Trophoblast cell (in vitro differentiated cells and primary cell): ENCODE data around the gene CASP3.

ENCODE experiments used
- DNase-seq, 2 donors: peaks; one replicate each; pipeline ENCODE4 v3.0.0-alpha.2; 2016
- H2AFZ ChIP-seq: 2 replicates; pipeline ENCODE4 v1.6.1; 2013; ENCODE audit warnings: low read length, moderate library complexity, mild to moderate bottlenecking; ENCODE audit not compliant: insufficient read depth, poor library complexity
- H2AK5ac ChIP-seq: 2 replicates; pipeline ENCODE4 v1.6.1; 2013; ENCODE audit warnings: mild to moderate bottlenecking, low read length
- H2BK120ac ChIP-seq: 2 replicates; pipeline ENCODE4 v1.6.1; 2013; ENCODE audit warnings: low read length, mild to moderate bottlenecking, moderate library complexity; ENCODE audit not compliant: insufficient read depth, poor library complexity
- H2BK12ac ChIP-seq: 2 replicates; pipeline ENCODE4 v1.6.1; 2013; ENCODE audit warnings: mild to moderate bottlenecking, low read length, moderate library complexity
- H2BK5ac ChIP-seq: 2 replicates; pipeline ENCODE4 v1.6.1; 2013; ENCODE audit warnings: low read length, low read depth, moderate library complexity, mild to moderate bottlenecking; ENCODE audit not compliant: poor library complexity
- H3K14ac ChIP-seq: 2 replicates; pipeline ENCODE4 v1.6.1; 2013; ENCODE audit warnings: mild to moderate bottlenecking, low read length
- H3K18ac ChIP-seq: 2 replicates; pipeline ENCODE4 v1.6.1; 2013; ENCODE audit warnings: mild to moderate bottlenecking, low read length
- H3K23ac ChIP-seq: 2 replicates; pipeline ENCODE4 v1.6.1; 2013; ENCODE audit warnings: low read length
- H3K27ac ChIP-seq: 2 replicates; pipeline ENCODE4 v1.5.1; 2013; ENCODE audit warnings: low read depth, mild to moderate bottlenecking, inconsistent platforms, low read length, moderate library complexity
- H3K27me3 ChIP-seq: 2 replicates; pipeline ENCODE4 v1.6.1; 2013; ENCODE audit warnings: inconsistent platforms, mild to moderate bottlenecking, low read length, moderate library complexity; ENCODE audit not compliant: insufficient read depth
- H3K36me3 ChIP-seq, 2 experiments: 1 replicate in 1 of 2; 2 replicates in 1 of 2; pipeline ENCODE4 v1.6.1; 2013; ENCODE audit warnings: low read length in 2 of 2, mild to moderate bottlenecking in 2 of 2, moderate library complexity in 1 of 2; ENCODE audit not compliant: insufficient read depth in 2 of 2, control insufficient read depth in 1 of 2
- H3K4ac ChIP-seq: 2 replicates; pipeline ENCODE4 v1.6.1; 2013; ENCODE audit warnings: low read depth, mild to moderate bottlenecking, low read length, moderate library complexity
- H3K4me1 ChIP-seq, 2 experiments: 1 replicate in 1 of 2; 2 replicates in 1 of 2; pipeline ENCODE4 v1.6.1; 2013; ENCODE audit warnings: low read length in 2 of 2, mild to moderate bottlenecking in 2 of 2, moderate library complexity in 1 of 2; ENCODE audit not compliant: insufficient read depth in 2 of 2, control insufficient read depth in 1 of 2
- H3K4me2 ChIP-seq: 2 replicates; pipeline ENCODE4 v1.6.1; 2013; ENCODE audit warnings: inconsistent platforms, mild to moderate bottlenecking, low read length, moderate library complexity
- H3K4me3 ChIP-seq: 2 replicates; pipeline ENCODE4 v1.5.1; 2013; ENCODE audit warnings: mild to moderate bottlenecking, low read depth, low read length, inconsistent platforms
- H3K79me1 ChIP-seq: one replicate; pipeline ENCODE4 v1.6.1; 2013; ENCODE audit warnings: low read length
- H3K79me2 ChIP-seq: 2 replicates; pipeline ENCODE4 v1.6.1; 2013; ENCODE audit warnings: low read length, mild to moderate bottlenecking; ENCODE audit not compliant: control insufficient read depth, insufficient read depth, poor library complexity
- H3K9ac ChIP-seq: 2 replicates; pipeline ENCODE4 v1.6.1; 2013; ENCODE audit warnings: mild to moderate bottlenecking, low read length
- H3K9me3 ChIP-seq: 2 replicates; pipeline ENCODE4 v1.6.1; 2013; ENCODE audit warnings: low read depth, mild to moderate bottlenecking, control low read depth, inconsistent platforms, low read length; ENCODE audit not compliant: insufficient read depth
- H4K12ac ChIP-seq: 2 replicates; pipeline ENCODE4 v1.6.1; 2013; ENCODE audit warnings: low read depth, mild to moderate bottlenecking, low read length, moderate library complexity
- H4K8ac ChIP-seq: 2 replicates; pipeline ENCODE4 v1.6.1; 2013; ENCODE audit warnings: low read depth, mild to moderate bottlenecking, low read length, moderate library complexity
- H4K91ac ChIP-seq: one replicate; pipeline ENCODE4 v1.6.1; 2013; ENCODE audit warnings: low read depth, mild to moderate bottlenecking, low read length, moderate library complexity
- WGBS: extraction: QIAGEN DNeasy Blood & Tissue Kit; methylation state at CpG from one replicate; pipeline ENCODE4 v1.1.7; 2013; ENCODE audit warnings: missing lambda C conversion rate; ENCODE audit not compliant: insufficient read length, insufficient coverage; ENCODE audit errors: extremely low coverage; 5-methylcytosine and 5-hydroxymethylcytosine counted together

Gene CASP3

DNA sequence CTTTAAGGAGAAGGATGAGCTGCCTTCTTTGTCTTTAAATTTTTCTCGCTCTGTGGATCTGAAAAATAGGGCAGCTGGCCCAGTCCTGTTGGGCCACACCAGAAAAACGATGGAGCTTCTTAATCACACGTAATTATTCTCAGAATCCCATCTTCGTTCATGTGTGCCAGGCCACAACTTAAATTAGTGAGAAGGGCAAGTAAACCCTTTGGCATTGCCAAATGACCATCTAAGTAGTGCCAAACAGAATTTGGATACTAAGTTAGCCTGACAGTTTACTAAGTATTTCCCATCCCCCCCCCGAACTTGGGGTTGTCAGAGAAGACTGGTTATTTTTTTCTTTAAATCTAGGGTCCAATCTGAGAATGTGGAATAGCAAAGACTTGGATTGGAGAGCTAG lies 62.0 kb downstream of the CASP3 start:
- Histone ChIP-seq H2BK12ac (no peak overlapping the region), H4K91ac (no peak overlapping the region), H3K79me1 (no peaks in the 10 kb centered on the region), H3K27ac (no peak overlapping the region), H4K12ac (no peak overlapping the region), H3K23ac (no peak overlapping the region), H3K9me3 (no peaks in the 10 kb centered on the region), H3K18ac (no peak overlapping the region), H3K27me3 (no peaks in the 10 kb centered on the region), H2BK120ac (no peak overlapping the region), H2BK5ac (no peak overlapping the region), H3K79me2 (no peaks in the 10 kb centered on the region), H4K8ac (no peak overlapping the region), H3K36me3 (no peaks in the 10 kb centered on the region), H3K9ac (no peak overlapping the region), H3K4me3 (no peak overlapping the region), H2AFZ (no peak overlapping the region), H3K14ac (no peak overlapping the region), H2AK5ac (no peak overlapping the region), H3K4me2 (no peak overlapping the region), H3K4ac (no peak overlapping the region), H3K4me1 (no peaks in the 10 kb centered on the region)
- DNase-seq = no peak
- WGBS = no CpG with 5 or more reads among the region's 5 CpGs

DNA sequence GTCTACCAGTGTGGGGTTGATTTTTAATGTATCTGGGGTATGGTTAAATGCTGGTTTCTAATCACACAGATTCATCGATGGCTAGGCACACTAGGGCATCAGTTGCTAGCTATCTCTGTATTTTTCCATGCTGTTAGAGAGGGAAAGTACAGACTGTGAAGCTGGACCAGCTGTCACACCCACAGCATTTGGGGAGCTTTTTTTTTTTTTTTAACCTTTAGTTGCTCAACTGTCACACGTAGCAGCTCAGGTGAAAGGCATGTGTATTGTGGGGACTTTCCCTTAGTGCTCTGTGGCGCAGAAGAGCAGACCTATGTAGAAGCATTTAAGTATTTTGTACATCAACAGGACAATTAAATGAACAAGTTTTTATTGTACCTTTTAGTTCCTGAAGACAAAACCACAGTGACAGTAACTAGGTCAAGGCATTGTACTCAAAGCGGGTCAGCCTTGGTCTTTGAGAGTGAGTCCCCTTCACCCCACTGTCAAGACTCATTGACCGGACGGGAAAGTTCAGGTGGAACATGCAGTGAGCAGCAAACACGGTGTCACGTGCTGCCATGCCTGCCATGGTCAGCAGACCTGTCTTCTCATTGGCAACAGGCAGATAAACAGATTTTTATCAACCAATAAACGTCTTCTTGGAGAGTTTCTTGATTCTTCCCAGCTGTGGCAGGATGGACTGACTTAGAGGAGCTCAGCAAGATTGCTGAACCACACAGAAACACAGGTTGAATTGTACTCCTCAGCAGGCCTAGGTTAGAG lies 65.3 kb downstream of the CASP3 start:
- Histone ChIP-seq H4K8ac (no peak overlapping the region), H3K14ac (no peak overlapping the region), H3K4me2 (no peak overlapping the region), H4K91ac (no peak overlapping the region), H2BK120ac (no peak overlapping the region), H3K27me3 (no peaks in the 10 kb centered on the region), H3K4ac (no peak overlapping the region), H4K12ac (no peak overlapping the region), H2BK5ac (no peak overlapping the region), H3K9ac (no peak overlapping the region), H3K79me2 (no peaks in the 10 kb centered on the region), H3K36me3 (no peaks in the 10 kb centered on the region), H3K79me1 (no peaks in the 10 kb centered on the region), H2BK12ac (no peak overlapping the region), H3K27ac (no peak overlapping the region), H3K4me1 (no peaks in the 10 kb centered on the region), H3K9me3 (no peaks in the 10 kb centered on the region), H3K18ac (no peak overlapping the region), H3K4me3 (no peak overlapping the region), H2AK5ac (no peak overlapping the region), H3K23ac (no peak overlapping the region), H2AFZ (no peak overlapping the region)
- no CpG with 5 or more reads among the region's 9 CpGs for WGBS
- DNase-seq = no peak
